ENCODE measurements around the gene NDST1.

Gene NDST1

DNA sequence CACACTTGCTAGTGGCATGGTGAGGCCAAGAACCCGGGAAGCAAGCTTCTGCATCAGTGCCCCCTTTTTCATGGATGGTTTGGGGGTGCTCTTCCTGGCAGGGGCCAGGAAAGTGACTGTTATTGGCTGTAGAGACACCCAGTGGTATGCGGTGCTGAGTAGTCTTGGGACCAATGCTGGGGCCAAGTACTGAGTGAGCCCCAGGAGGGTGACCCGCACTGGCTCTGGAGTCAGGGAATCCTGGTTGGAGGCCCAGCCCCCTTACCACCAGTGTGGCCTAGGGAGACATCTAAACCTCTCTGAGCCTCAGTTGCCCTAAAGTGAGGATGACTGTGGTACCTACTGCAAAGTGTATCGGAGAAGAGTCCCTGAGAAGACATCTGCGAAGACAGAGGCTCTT, 91.3 kb downstream of the NDST1 start:
- ATAC-seq = no peak

DNA sequence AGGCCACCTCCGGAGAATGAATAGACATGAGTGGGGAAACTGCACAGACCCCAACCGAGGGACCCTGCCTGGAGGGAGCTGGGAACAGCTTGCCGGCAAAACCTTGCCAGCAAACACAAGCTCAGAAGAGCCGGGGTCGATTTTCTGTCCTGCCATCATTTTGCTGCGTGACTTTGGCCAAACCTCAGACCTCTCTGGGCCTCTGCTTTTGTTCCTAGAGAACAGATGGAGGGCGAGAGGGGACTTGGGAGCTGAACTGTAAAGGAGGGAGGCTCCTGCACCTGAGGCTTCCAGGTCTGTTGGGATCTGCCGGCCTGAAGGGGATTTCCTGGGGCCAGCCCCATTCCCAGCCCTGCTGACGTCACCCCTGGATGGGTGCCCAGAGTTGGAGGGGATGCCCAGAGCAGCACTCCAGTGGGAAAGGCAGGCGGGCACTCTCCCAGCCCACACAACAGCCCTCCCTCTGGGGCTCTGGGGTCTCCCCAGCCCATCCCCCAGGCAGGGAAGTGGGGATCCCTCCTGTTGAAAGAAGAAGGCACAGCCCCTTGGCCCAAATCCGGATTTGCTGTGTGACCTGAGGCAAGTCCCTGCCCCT, 92.1 kb downstream of the NDST1 start:
- TF ChIP-seq ZNF8 (CRISPR knock-in tag; IDR thresholded peaks at IDR 0.05) = 0 out of 2 replicates have a peak, but pooled peaks have one; percentile 10
- no peak for TF ChIP-seq BACH2 (CRISPR knock-in tag; IDR thresholded peaks at IDR 0.05; ENCODE audit: borderline replicate concordance)
- no peak for TF ChIP-seq ZC3H10 (CRISPR knock-in tag; IDR thresholded peaks at IDR 0.05)
- no peak for TF ChIP-seq TOX (CRISPR knock-in tag; IDR thresholded peaks at IDR 0.05; ENCODE audit: borderline replicate concordance)
- TF ChIP-seq ZFP30 (CRISPR knock-in tag; IDR thresholded peaks at IDR 0.05) = no peak
- no peak for TF ChIP-seq ZNF565 (CRISPR knock-in tag; conservative IDR thresholded peaks at IDR 0.05; ENCODE audit: low read depth)
- no peak for TF ChIP-seq OSR1 (CRISPR knock-in tag; IDR thresholded peaks at IDR 0.05)
- TF ChIP-seq, protein P1, sequence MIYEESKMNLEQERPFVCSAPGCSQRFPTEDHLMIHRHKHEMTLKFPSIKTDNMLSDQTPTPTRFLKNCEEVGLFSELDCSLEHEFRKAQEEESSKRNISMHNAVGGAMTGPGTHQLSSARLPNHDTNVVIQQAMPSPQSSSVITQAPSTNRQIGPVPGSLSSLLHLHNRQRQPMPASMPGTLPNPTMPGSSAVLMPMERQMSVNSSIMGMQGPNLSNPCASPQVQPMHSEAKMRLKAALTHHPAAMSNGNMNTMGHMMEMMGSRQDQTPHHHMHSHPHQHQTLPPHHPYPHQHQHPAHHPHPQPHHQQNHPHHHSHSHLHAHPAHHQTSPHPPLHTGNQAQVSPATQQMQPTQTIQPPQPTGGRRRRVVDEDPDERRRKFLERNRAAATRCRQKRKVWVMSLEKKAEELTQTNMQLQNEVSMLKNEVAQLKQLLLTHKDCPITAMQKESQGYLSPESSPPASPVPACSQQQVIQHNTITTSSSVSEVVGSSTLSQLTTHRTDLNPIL (CRISPR knock-in tag; IDR thresholded peaks at IDR 0.05; ENCODE audit: low read depth) = 0 out of 2 replicates have a peak, but pooled peaks have one; percentile 63
- TF ChIP-seq, protein P2, sequence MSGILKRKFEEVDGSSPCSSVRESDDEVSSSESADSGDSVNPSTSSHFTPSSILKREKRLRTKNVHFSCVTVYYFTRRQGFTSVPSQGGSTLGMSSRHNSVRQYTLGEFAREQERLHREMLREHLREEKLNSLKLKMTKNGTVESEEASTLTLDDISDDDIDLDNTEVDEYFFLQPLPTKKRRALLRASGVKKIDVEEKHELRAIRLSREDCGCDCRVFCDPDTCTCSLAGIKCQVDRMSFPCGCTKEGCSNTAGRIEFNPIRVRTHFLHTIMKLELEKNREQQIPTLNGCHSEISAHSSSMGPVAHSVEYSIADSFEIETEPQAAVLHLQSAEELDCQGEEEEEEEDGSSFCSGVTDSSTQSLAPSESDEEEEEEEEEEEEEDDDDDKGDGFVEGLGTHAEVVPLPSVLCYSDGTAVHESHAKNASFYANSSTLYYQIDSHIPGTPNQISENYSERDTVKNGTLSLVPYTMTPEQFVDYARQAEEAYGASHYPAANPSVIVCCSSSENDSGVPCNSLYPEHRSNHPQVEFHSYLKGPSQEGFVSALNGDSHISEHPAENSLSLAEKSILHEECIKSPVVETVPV (CRISPR knock-in tag; IDR thresholded peaks at IDR 0.05) = no peak
- TF ChIP-seq TCF4 (CRISPR knock-in tag; IDR thresholded peaks at IDR 0.05; ENCODE audit: borderline replicate concordance) = no peak; the same call in 1 of the 2 replicates
- no peak for TF ChIP-seq GLIS3 (CRISPR knock-in tag; IDR thresholded peaks at IDR 0.05)
- no peak for TF ChIP-seq ZFP3 (CRISPR knock-in tag; IDR thresholded peaks at IDR 0.05)
- TF ChIP-seq, protein P3, sequence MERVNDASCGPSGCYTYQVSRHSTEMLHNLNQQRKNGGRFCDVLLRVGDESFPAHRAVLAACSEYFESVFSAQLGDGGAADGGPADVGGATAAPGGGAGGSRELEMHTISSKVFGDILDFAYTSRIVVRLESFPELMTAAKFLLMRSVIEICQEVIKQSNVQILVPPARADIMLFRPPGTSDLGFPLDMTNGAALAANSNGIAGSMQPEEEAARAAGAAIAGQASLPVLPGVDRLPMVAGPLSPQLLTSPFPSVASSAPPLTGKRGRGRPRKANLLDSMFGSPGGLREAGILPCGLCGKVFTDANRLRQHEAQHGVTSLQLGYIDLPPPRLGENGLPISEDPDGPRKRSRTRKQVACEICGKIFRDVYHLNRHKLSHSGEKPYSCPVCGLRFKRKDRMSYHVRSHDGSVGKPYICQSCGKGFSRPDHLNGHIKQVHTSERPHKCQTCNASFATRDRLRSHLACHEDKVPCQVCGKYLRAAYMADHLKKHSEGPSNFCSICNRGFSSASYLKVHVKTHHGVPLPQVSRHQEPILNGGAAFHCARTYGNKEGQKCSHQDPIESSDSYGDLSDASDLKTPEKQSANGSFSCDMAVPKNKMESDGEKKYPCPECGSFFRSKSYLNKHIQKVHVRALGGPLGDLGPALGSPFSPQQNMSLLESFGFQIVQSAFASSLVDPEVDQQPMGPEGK (CRISPR knock-in tag; IDR thresholded peaks at IDR 0.05; ENCODE audit: borderline replicate concordance) = no peak
- TF ChIP-seq CSDC2 (CRISPR knock-in tag; IDR thresholded peaks at IDR 0.05) = 0 out of 2 replicates have a peak, but pooled peaks have one; percentile 18
- TF ChIP-seq PPARA (CRISPR knock-in tag; IDR thresholded peaks at IDR 0.05; ENCODE audit: borderline replicate concordance) = no peak
- ATAC-seq = peak; percentile 77

More for the DNA sequence above, 91.3 kb downstream of the NDST1 start:
- TF ChIP-seq, protein P3 (CRISPR knock-in tag; IDR thresholded peaks at IDR 0.05; ENCODE audit: borderline replicate concordance) = no peak
- TF ChIP-seq SNAI2 (CRISPR knock-in tag; IDR thresholded peaks at IDR 0.05) (no peak), TCF4 (CRISPR knock-in tag; IDR thresholded peaks at IDR 0.05; ENCODE audit: borderline replicate concordance) (no peak), ISL1 (CRISPR knock-in tag; IDR thresholded peaks at IDR 0.05) (no peak), ZNF565 (CRISPR knock-in tag; conservative IDR thresholded peaks at IDR 0.05; ENCODE audit: low read depth) (no peak), OSR1 (CRISPR knock-in tag; IDR thresholded peaks at IDR 0.05) (no peak), ARNTL (CRISPR knock-in tag; IDR thresholded peaks at IDR 0.05; ENCODE audit: borderline replicate concordance, low read depth) (no peak), ZNF70 (CRISPR knock-in tag; IDR thresholded peaks at IDR 0.05) (no peak), ZNF8 (CRISPR knock-in tag; IDR thresholded peaks at IDR 0.05) (no peak), ZFP3 (CRISPR knock-in tag; IDR thresholded peaks at IDR 0.05) (no peak), RARB (CRISPR knock-in tag; IDR thresholded peaks at IDR 0.05) (no peak), GLIS3 (CRISPR knock-in tag; IDR thresholded peaks at IDR 0.05) (no peak), ESRRG (CRISPR knock-in tag; IDR thresholded peaks at IDR 0.05) (no peak)
- TF ChIP-seq, protein P4, sequence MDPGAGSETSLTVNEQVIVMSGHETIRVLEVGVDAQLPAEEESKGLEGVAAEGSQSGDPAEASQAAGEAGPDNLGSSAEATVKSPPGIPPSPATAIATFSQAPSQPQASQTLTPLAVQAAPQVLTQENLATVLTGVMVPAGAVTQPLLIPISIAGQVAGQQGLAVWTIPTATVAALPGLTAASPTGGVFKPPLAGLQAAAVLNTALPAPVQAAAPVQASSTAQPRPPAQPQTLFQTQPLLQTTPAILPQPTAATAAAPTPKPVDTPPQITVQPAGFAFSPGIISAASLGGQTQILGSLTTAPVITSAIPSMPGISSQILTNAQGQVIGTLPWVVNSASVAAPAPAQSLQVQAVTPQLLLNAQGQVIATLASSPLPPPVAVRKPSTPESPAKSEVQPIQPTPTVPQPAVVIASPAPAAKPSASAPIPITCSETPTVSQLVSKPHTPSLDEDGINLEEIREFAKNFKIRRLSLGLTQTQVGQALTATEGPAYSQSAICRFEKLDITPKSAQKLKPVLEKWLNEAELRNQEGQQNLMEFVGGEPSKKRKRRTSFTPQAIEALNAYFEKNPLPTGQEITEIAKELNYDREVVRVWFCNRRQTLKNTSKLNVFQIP (CRISPR knock-in tag; IDR thresholded peaks at IDR 0.05; ENCODE audit: borderline replicate concordance, low read depth) = no peak
- TF ChIP-seq, protein P5, sequence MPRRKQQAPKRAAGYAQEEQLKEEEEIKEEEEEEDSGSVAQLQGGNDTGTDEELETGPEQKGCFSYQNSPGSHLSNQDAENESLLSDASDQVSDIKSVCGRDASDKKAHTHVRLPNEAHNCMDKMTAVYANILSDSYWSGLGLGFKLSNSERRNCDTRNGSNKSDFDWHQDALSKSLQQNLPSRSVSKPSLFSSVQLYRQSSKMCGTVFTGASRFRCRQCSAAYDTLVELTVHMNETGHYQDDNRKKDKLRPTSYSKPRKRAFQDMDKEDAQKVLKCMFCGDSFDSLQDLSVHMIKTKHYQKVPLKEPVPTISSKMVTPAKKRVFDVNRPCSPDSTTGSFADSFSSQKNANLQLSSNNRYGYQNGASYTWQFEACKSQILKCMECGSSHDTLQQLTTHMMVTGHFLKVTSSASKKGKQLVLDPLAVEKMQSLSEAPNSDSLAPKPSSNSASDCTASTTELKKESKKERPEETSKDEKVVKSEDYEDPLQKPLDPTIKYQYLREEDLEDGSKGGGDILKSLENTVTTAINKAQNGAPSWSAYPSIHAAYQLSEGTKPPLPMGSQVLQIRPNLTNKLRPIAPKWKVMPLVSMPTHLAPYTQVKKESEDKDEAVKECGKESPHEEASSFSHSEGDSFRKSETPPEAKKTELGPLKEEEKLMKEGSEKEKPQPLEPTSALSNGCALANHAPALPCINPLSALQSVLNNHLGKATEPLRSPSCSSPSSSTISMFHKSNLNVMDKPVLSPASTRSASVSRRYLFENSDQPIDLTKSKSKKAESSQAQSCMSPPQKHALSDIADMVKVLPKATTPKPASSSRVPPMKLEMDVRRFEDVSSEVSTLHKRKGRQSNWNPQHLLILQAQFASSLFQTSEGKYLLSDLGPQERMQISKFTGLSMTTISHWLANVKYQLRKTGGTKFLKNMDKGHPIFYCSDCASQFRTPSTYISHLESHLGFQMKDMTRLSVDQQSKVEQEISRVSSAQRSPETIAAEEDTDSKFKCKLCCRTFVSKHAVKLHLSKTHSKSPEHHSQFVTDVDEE (CRISPR knock-in tag; IDR thresholded peaks at IDR 0.05) = no peak
- TF ChIP-seq, protein P1 (CRISPR knock-in tag; IDR thresholded peaks at IDR 0.05; ENCODE audit: low read depth) = no peak

All from SK-N-SH treated with all-trans-retinoic acid at 6 μM for 48 hours (cell line).